HepG2 (cell line): ENCODE data around the gene GPR17.

Experiments used
- ARID5B ChIP-seq: IDR thresholded peaks from 2 replicates; pipeline ENCODE4 v1.4.0; 2020; ENCODE audit warnings: mild to moderate bottlenecking, missing genetic modification reagents
- BRCA1 ChIP-seq: sonication (generic); formaldehyde crosslinking; IDR thresholded peaks from 2 replicates; pipeline ENCODE4 v1.4.0; 2020; ENCODE audit warnings: missing genetic modification reagents
- CTCF ChIP-seq: sonication (generic); formaldehyde crosslinking; IDR thresholded peaks from 2 replicates; pipeline ENCODE4 v1.5.0; 2020; ENCODE audit warnings: mild to moderate bottlenecking, missing genetic modification reagents, moderate library complexity
- EHMT2 ChIP-seq: fragments of 200-600 bp; sonication (generic); IDR thresholded peaks from 2 replicates; pipeline ENCODE4 v1.7.0; 2017; ENCODE audit warnings: antibody characterized with exemption, low read depth, low read length, borderline replicate concordance
- HBP1 ChIP-seq: IDR thresholded peaks from 2 replicates; pipeline ENCODE4 v1.6.1; 2016; ENCODE audit warnings: low read depth, control low read depth
- JUN ChIP-seq: sonication (generic); formaldehyde crosslinking; IDR thresholded peaks from 2 replicates; pipeline ENCODE4 v1.4.0; 2020; ENCODE audit warnings: mild to moderate bottlenecking, missing genetic modification reagents
- MYNN ChIP-seq: sonication (generic); formaldehyde crosslinking; IDR thresholded peaks from 2 replicates; pipeline ENCODE4 v1.4.0; 2020; ENCODE audit warnings: mild to moderate bottlenecking, low read depth, missing genetic modification reagents
- NFIB ChIP-seq: sonication (generic); formaldehyde crosslinking; IDR thresholded peaks from 2 replicates; pipeline ENCODE4 v1.9.0; 2021; ENCODE audit warnings: missing genetic modification reagents, mild to moderate bottlenecking, borderline replicate concordance
- PTBP1 ChIP-seq: fragments of 200-400 bp; formaldehyde crosslinking; IDR thresholded peaks from 2 replicates; pipeline ENCODE4 v1.6.1; 2018; ENCODE audit warnings: low read length, low read depth; ENCODE audit not compliant: poor library complexity, severe bottlenecking
- RXRB ChIP-seq: IDR thresholded peaks from 2 replicates; pipeline ENCODE4 v1.6.1; 2016; ENCODE audit warnings: borderline replicate concordance, missing genetic modification reagents, missing compliant biosample characterization

GRCh38 chr2:127618551-127619202 lies 27.3 kb upstream of the GPR17 start:
- no peak for TF ChIP-seq HBP1 (CRISPR knock-in tag)
- TF ChIP-seq RXRB (CRISPR knock-in tag) = no peak
- TF ChIP-seq PTBP1 = no peak
- no peak for TF ChIP-seq CTCF (CRISPR knock-in tag)
- TF ChIP-seq BRCA1 (CRISPR knock-in tag) = no peak
- no peak for TF ChIP-seq EHMT2
- TF ChIP-seq ARID5B (CRISPR knock-in tag) = no peak
- no peak for TF ChIP-seq NFIB (CRISPR knock-in tag)
- TF ChIP-seq JUN = no peak
- TF ChIP-seq MYNN (CRISPR knock-in tag) = no peak
